Retina (tissue), 1 donor: ENCODE results near the gene ZNF181.
"Not testable (repeated sequence)": the region's sequence is repeated elsewhere in the genome, so short reads cannot be mapped to it uniquely, and the experiment has no call there.

Source experiments
- DNase-seq: peaks from one replicate; pipeline ENCODE4 v3.0.0-alpha.2; 2016

The ZNF181 gene

GRCh38 chr19:34733746-34734536, at the start of gene ZNF181:
ZNF181 (plus strand) TSS chr19:34734243; CDS start chr19:34735038, 795 bp downstream.
- DNase-seq = peak; percentile 99

- DNase-seq = not testable (repeated sequence)
Observed at GRCh38 chr19:34685266-34685665, 48.8 kb upstream of the ZNF181 start.

GRCh38 chr19:34686455-34686854, 47.6 kb upstream of the ZNF181 start:
- no peak for DNase-seq

- DNase-seq = no peak
Observed at GRCh38 chr19:34687348-34687747, 46.7 kb upstream of the ZNF181 start.

GRCh38 chr19:34688592-34688991, 45.5 kb upstream of the ZNF181 start:
- no peak for DNase-seq

- no peak for DNase-seq
Observed at GRCh38 chr19:34690372-34690771, 43.7 kb upstream of the ZNF181 start.

- DNase-seq = no peak
Observed at GRCh38 chr19:34692549-34692948, 41.5 kb upstream of the ZNF181 start.

- DNase-seq = no peak
Observed at GRCh38 chr19:34707661-34708060, 26.4 kb upstream of the ZNF181 start.

GRCh38 chr19:34711890-34712289, 22.2 kb upstream of the ZNF181 start:
- no peak for DNase-seq

GRCh38 chr19:34712395-34713261, 21.4 kb upstream of the ZNF181 start:
- peak; percentile 27 for DNase-seq

- DNase-seq = no peak
Observed at GRCh38 chr19:34713262-34713637, 20.8 kb upstream of the ZNF181 start.

GRCh38 chr19:34715357-34715756, 18.7 kb upstream of the ZNF181 start:
- DNase-seq = no peak

- DNase-seq = no peak
Observed at GRCh38 chr19:34722353-34722752, 11.7 kb upstream of the ZNF181 start.

- DNase-seq = no peak
Observed at GRCh38 chr19:34725400-34725799, 8.6 kb upstream of the ZNF181 start.

GRCh38 chr19:34731019-34731829, 2.8 kb upstream of the ZNF181 start:
- DNase-seq = no peak

GRCh38 chr19:34731964-34732363, 2.1 kb upstream of the ZNF181 start:
- DNase-seq = no peak

- DNase-seq = peak; percentile 33
Observed at GRCh38 chr19:34732612-34733211, 1.3 kb upstream of the ZNF181 start.

GRCh38 chr19:34733266-34733745, 737 bp upstream of the ZNF181 start:
- DNase-seq = no peak

GRCh38 chr19:34734537-34735103, 577 bp downstream of the ZNF181 start:
- DNase-seq = no peak

GRCh38 chr19:34744896-34745690, 11.1 kb downstream of the ZNF181 start:
- no peak for DNase-seq

- DNase-seq = no peak
Observed at GRCh38 chr19:34757441-34757840, 23.4 kb downstream of the ZNF181 start.
